NT2/D1 (cell line): ENCODE measurements around the gene ERGIC1.

Source experiments
- SUZ12 ChIP-seq: IDR thresholded peaks from 2 replicates; pipeline ENCODE4 v1.6.1; 2011; ENCODE audit not compliant: insufficient read length, insufficient read depth; ENCODE audit errors: extremely low read depth
- YY1 ChIP-seq: IDR thresholded peaks from 2 replicates; pipeline ENCODE4 v1.6.1; 2011; ENCODE audit not compliant: insufficient read length, insufficient read depth
- ZNF274 ChIP-seq: IDR thresholded peaks from 2 replicates; pipeline ENCODE4 v1.6.1; 2011; ENCODE audit warnings: mild to moderate bottlenecking, low read depth, low read length

DNA sequence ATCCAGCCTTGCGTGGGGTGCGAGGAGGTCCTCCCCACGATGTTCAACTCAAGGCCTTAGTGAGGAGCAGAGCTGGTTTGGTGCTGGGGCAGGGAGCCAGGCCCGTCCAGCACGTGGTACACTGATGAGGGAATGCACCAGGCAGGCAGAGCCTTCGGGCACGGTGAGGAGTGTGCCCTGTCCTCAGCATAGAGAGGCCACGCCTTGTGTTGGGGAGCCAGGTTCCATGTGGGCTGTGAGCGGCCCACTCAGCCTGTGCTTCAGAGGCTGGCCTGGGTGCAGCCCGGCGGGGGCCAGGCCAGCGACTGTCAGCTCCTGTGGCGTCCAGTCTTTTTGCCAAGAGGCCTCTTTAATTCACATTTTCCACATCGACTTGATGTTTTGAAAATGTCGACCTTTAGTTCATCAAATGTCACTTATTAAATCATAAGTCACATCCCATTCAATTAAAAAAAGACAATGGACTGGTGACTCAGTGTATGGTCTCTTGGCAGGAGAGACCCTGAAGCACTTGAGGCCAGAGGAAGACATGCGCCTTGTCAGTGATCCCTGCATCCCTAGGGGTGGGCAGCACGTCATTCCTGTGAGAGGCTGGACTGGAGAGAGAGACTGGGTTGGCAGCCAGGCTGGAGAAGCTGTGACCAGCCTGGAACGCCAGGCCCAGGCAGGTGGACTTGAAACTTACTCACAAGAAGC lies 21.7 kb downstream of the ERGIC1 start:
- TF ChIP-seq YY1 = no peak
- TF ChIP-seq ZNF274 = no peak
- TF ChIP-seq SUZ12 = no peak
